Skeletal muscle cell (primary cell): Measurements from ENCODE around the gene C5AR1.
A peak's percentile ranks its signal among the peaks of the same experiment; 100 is the strongest.
"Not testable (repeated sequence)": the region's sequence is repeated elsewhere in the genome, so short reads cannot be mapped to it uniquely, and the experiment has no call there.

Source experiments
- DNase-seq: peaks from one replicate; pipeline ENCODE4 v3.0.0-alpha.2; 2010; ENCODE audit warnings: low read depth
- H3K4me3 ChIP-seq: 2 replicates; pipeline ENCODE4 v1.5.1; 2011; ENCODE audit warnings: low read depth, mild to moderate bottlenecking, control low read depth, low read length, moderate library complexity

The C5AR1 gene

DNA sequence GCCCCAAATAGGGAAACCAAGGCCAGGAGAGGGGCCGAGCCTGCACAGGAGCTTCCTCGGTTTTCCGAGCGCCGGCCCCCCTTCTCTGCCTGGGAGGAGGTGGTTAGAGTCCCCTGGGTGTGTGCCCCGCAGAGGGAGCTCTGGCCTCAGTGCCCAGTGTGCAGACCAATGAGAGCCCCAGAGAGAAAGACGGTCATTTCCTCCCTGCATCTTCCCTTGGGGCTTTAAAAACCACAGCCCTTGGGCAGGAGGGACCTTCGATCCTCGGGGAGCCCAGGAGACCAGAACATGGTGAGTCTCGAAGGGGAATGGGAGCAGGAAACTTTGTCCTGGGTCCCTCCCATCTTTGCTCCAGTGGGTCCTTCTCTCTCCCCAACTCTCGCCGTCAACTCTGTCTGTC is at the start of gene C5AR1:
C5AR1 (plus strand) TSS at position 254 of the 400 bp plus-strand sequence; CDS start at position 289, 35 bp downstream.
- DNase-seq: no peak
- H3K4me3 ChIP-seq: no peak within 1 kb of the TSS

DNA sequence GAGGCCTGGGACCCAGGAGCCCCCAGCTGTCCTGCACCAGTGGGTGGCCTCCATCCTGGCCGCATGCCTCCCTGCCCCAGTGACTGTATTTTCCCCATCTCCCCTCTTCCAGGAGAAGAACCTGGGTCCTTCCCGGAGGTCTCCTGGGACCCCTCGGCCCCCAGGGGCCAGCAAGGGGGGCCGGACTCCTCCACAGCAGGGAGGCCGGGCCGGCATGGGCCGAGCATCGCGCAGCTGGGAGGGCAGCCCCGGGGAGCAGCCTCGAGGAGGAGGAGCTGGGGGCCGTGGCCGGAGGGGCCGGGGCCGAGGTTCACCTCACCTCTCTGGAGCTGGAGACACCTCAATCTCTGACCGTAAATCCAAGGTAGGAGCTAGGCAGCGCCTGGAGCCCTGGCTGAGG is 49.2 kb upstream of the C5AR1 start:
- no peak for DNase-seq
- H3K4me3 ChIP-seq: no peak overlapping the region

GRCh38 chr19:47261946-47262793 is 47.5 kb upstream of the C5AR1 start:
- H3K4me3 ChIP-seq, DNase-seq: not testable (repeated sequence)

- no peak for DNase-seq
- no peak overlapping the region for H3K4me3 ChIP-seq
Observed at GRCh38 chr19:47264629-47265028, 45.0 kb upstream of the C5AR1 start.

DNA sequence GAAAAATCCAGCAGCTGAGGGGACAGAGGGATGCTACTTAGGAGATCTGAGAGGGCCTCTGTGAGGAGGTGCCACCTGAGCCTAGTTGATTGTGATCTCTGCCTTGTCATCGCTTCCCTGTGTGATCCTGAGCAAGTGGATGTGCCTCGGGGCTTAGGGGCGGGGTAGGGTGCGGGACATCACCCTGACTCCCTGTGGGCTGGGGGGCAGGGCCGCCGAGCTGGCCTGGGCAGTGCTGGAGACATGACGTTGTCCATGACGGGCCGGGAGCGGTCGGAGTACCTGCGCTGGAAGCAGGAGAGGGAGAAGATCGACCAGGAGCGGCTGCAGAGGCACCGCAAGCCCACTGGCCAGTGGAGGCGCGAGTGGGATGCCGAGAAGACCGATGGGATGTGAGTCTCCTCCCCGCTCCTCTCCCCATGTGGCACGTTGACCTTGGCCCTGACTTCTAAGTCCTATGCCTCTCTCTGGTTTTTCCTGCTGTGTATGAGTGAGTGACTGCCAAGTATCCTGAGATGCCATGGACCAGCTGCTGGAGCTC is 43.2 kb upstream of the C5AR1 start:
- no peak for DNase-seq
- no peak overlapping the region for H3K4me3 ChIP-seq

DNA sequence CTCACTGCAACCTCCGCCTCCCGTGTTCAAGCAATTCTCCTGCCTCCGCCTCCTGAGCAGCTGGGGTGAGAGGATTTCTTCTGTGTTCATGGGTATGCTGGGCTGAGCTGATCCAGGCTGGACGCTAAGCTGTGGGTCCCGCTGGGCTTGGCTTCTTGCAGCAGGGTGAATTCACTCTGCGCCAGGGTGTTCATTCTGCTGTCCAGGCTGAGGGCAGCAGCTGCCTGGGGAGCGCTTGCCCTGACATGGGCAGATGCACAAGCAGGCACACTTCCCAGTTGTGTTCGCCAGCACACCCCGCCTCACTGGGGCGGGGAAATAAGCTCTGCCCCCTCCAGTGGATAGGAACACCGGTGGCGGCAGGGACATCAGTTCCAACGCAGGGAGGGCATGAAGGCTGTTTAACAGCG is 42.3 kb upstream of the C5AR1 start:
- H3K4me3 ChIP-seq: no peak overlapping the region
- no peak for DNase-seq

DNA sequence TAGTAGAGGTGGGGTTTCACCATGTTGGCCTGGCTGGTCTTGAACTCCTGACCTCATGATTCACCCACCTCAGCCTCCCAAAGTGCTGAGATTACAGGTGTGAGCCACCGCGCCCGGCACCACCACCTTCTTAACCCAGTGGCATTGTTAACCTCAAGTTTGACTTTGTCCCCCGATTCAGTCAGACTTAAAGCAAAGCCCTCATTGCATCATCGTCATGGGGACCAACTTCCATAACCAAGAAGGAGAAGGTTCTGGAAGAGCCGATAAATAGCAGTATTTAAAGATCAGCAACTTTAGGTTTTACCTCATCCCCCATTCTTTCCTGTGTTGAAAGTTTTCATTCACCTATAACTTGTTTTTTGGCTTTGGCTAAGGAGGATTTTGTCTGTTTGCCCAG is 41.6 kb upstream of the C5AR1 start:
- DNase-seq: no peak

GRCh38 chr19:47269596-47269995 is 40.1 kb upstream of the C5AR1 start:
- no peak overlapping the region for H3K4me3 ChIP-seq
- DNase-seq: no peak

More for the DNA sequence above, 41.6 kb upstream of the C5AR1 start:
- no peak overlapping the region for H3K4me3 ChIP-seq

- DNase-seq: no peak
Observed at GRCh38 chr19:47270408-47270807, 39.3 kb upstream of the C5AR1 start.

DNA sequence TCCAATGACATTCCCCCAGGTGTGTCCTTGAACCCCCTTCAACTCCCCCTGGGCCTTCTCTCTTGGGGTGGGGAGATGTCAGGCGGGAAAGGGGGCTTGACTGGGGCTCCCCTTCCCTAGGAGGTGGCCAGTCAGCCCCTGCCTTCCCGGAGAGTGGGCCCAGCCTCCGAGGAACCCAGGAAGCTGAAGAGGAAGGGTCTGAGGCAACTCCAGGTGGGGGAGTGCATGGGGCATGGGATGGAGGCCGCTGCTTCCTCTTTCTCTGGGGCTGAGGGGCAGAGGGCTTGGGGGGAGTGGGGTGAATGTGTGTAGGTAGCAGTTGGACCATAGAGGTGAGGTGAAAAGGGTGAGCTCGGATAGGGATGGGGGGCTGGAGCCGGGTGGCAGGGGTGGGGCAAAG is 37.7 kb upstream of the C5AR1 start:
- no peak for DNase-seq
- H3K4me3 ChIP-seq: no peak overlapping the region

More at GRCh38 chr19:47270408-47270807, 39.3 kb upstream of the C5AR1 start:
- no peak overlapping the region for H3K4me3 ChIP-seq

GRCh38 chr19:47272448-47273312 is 37.0 kb upstream of the C5AR1 start:
- no peak for DNase-seq
- peak overlapping the region; percentile 72 for H3K4me3 ChIP-seq

DNA sequence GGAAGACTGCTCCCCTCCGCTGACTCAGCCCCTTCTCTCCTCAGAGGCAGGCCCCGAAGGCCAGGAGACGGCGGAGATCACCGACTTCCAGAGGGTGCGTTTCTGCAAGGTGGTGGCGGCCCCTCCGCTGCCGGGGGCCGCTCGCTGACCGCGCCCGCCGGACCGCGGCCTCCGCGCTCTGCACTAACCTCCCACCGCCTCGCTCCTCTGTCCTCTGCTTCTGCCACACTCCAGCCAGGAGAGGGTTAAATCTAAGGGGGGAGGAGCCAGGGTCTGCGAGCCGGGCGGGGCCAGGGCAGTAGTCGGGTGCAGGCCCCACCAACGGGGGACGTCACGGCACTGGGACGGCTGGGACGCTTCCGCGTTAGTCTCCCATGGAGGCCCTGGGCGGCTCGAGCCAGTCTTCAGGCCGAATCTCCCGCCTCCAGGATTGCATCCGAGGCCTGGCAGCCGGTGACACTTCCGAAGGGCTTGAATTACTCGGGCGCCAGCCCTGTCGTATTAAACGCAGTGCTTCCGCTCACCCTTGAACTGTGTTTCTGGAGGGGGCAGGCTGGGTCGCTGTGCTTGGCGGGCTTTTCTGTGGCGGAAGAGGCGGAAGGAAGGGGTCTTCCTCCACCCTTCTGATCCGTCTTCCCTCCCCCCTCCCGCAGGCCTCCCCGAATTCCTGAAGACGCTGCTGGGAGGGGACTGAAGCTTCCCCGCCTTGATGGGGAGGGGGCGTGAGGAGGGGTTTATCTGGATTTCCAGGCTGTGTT is 36.2 kb upstream of the C5AR1 start:
- peak overlapping the region; percentile 72 for H3K4me3 ChIP-seq
- DNase-seq: peak; percentile 78

DNA sequence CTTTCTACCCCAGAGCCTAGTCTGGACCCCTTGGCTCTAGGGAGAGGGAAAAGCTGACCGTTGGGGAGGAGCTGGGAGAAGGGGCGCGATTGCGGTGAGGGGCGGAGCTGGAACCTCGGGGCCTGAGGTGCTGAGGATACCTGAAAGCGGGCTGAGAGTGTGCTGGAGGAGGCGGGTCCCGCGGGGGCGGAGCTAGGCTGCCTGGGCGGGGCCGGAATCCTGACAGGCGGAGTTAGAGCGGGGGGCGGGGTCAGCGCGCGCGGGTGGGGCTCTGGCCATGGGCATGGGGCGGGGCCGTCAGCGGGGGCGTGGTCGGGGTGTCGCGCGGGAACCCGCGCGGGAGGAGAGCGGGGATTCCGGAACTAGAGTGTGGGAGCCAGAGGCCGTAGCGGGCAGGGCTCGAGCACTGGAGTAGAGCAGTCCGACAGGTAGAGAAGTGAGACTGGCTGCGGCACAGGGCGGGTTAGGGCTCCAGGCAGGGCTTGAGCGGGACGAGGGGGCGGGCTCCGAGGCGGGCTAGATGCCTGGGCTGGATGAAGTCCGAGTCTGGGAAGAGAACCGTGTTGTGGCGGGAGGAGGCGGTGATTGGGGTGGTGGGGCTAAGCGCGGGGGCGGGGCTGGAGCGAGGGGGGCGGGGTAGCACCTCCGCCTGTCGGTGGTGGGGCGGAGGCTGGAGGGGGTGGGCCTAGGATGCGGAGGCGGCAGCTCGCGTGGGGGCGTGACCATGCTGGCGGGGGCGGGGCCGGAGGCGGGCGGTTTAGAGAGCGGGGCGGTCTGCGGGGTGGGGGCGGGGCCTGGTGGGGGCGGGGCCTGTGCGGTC is 35.4 kb upstream of the C5AR1 start, which contains the start of gene INAFM1:
INAFM1 (plus strand) TSS at position 815 of the 820 bp plus-strand sequence. CDS start 35 bp downstream, outside the sequence.
- H3K4me3 ChIP-seq: peak within 1 kb of the TSS; percentile 72
- DNase-seq: peak; percentile 75

GRCh38 chr19:47274891-47275761 is 34.5 kb upstream of the C5AR1 start:
- peak overlapping the region; percentile 48 for H3K4me3 ChIP-seq

GRCh38 chr19:47275791-47276461 is 33.7 kb upstream of the C5AR1 start:
- peak overlapping the region; percentile 48 for H3K4me3 ChIP-seq
- no peak for DNase-seq

More at GRCh38 chr19:47274891-47275761, 34.5 kb upstream of the C5AR1 start:
- DNase-seq: no peak

DNA sequence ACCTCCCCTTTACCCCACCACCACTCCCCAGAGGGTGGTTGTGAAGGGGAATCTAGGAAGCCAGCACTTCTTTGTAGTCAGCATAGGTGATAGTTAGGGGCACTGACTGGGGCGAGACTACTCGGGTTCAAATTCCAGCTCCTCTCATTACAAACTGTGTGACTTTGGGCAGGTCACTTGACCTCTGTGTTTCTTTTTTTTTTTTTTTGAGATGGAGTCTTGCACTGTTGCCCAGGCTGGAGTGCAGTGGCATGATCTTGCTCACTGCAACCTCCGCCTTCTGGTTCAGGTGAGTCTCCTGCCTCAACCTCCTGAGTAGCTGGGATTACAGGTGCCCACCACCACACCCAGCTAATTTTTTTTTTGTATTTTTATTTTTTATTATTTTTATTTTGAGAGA is 33.1 kb upstream of the C5AR1 start:
- not testable (repeated sequence) for H3K4me3 ChIP-seq, DNase-seq
